Liver (tissue), 3 donors: ENCODE data around the gene CHKB.

Source experiments
- ATF3 ChIP-seq: IDR thresholded peaks from 2 replicates; pipeline ENCODE4 v1.6.1; 2016; ENCODE audit warnings: antibody characterized with exemption
- CTCF ChIP-seq: fragments of 150-350 bp; IDR thresholded peaks from 2 replicates; pipeline ENCODE4 v1.5.1; 2017; ENCODE audit warnings: improper control_type of control experiment, low read depth, low read length; ENCODE audit not compliant: missing input control
- EGR1 ChIP-seq, 2 donors: IDR thresholded peaks; 2 replicates each; pipeline ENCODE4 v1.6.1; 2016 to 2018; ENCODE audit warnings: antibody characterized with exemption in 2 of 2, low read depth in 2 of 2
- FOXA1 ChIP-seq: IDR thresholded peaks from 2 replicates; pipeline ENCODE4 v1.6.1; 2016; ENCODE audit warnings: antibody characterized with exemption
- GABPA ChIP-seq, 2 donors: IDR thresholded peaks in 1 of 2; conservative IDR thresholded peaks in 1 of 2; 2 replicates each; pipeline ENCODE4 v1.6.1; 2016; ENCODE audit warnings: antibody characterized with exemption in 2 of 2, mild to moderate bottlenecking in 1 of 2, moderate library complexity in 1 of 2
- JUND ChIP-seq, 2 donors: IDR thresholded peaks; 2 replicates each; pipeline ENCODE4 v1.6.1; 2016; ENCODE audit warnings: antibody characterized with exemption in 2 of 2
- MAX ChIP-seq: IDR thresholded peaks from 2 replicates; pipeline ENCODE4 v1.6.1; 2016; ENCODE audit warnings: antibody characterized with exemption
- NR2F2 ChIP-seq: IDR thresholded peaks from 2 replicates; pipeline ENCODE4 v1.6.1; 2016; ENCODE audit warnings: antibody characterized with exemption
- REST ChIP-seq: IDR thresholded peaks from 2 replicates; pipeline ENCODE4 v1.6.1; 2016; ENCODE audit warnings: antibody characterized with exemption, mild to moderate bottlenecking
- RXRA ChIP-seq, 2 donors: IDR thresholded peaks; 2 replicates each; pipeline ENCODE4 v1.6.1; 2017 to 2018; ENCODE audit warnings: antibody characterized with exemption in 2 of 2, mild to moderate bottlenecking in 1 of 2
- SP1 ChIP-seq: IDR thresholded peaks from 2 replicates; pipeline ENCODE4 v1.6.1; 2018; ENCODE audit warnings: antibody characterized with exemption, mild to moderate bottlenecking
- TAF1 ChIP-seq: conservative IDR thresholded peaks from 2 replicates; pipeline ENCODE4 v1.6.1; 2016; ENCODE audit warnings: antibody characterized with exemption, mild to moderate bottlenecking
- YY1 ChIP-seq: IDR thresholded peaks from 2 replicates; pipeline ENCODE4 v1.6.1; 2016; ENCODE audit warnings: antibody characterized with exemption, mild to moderate bottlenecking
- donor health status: healthy.
- donor health status: healthy.

GRCh38 chr22:50544746-50545253, 37.8 kb downstream of the CHKB start:
- TF ChIP-seq CTCF (no peak), FOXA1 (no peak), EGR1 (IDR thresholded peaks at IDR 0.05; ENCODE audit: low read depth in 2 of 2) (no peak), ATF3 (no peak), REST (no peak), MAX (no peak), RXRA (IDR thresholded peaks at IDR 0.05) (no peak), TAF1 (no peak), GABPA (IDR thresholded peaks at IDR 0.05 in 1 of 2, conservative IDR thresholded peaks at IDR 0.05 in 1 of 2) (no peak), JUND (IDR thresholded peaks at IDR 0.05) (no peak), SP1 (no peak), YY1 (no peak), NR2F2 (no peak)
